HG03460 (cell line): ENCODE results near the gene PLA2G5.
"Not testable (repeated sequence)": the region's sequence is repeated elsewhere in the genome, so short reads cannot be mapped to it uniquely, and the experiment has no call there.

Experiments
- ATAC-seq: cut with Tn5 transposase; IDR thresholded peaks from one replicate; pipeline ENCODE4 v1.9.1; 2021; ENCODE audit not compliant: unreplicated experiment

The PLA2G5 gene

GRCh38 chr1:20069874-20070273 is at the start of gene PLA2G5:
PLA2G5 (plus strand) TSS chr1:20070194; CDS start chr1:20084831, 14,637 bp downstream.
- no peak for ATAC-seq

GRCh38 chr1:20028125-20028524 is 41.9 kb upstream of the PLA2G5 start:
- ATAC-seq = no peak

DNA sequence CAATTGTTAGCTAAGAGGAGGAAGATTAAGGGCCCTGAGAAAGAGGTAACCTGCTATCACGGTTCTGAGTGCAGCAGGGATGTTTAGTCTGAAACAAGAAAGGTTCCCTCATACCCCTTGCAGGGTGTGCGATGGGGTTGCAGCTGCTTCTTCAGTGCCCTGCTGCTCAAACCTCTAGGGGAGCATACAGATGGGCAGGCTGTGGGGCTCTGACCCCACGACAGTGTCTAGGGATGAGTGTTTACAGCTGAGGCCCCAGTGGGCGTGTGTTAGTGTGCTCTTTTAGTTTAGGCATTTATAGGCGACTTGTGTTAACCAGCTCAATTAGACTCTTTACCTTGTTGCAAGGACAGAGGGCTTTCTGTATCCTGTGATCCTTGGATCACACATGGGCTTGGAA is 41.3 kb upstream of the PLA2G5 start:
- no peak for ATAC-seq

DNA sequence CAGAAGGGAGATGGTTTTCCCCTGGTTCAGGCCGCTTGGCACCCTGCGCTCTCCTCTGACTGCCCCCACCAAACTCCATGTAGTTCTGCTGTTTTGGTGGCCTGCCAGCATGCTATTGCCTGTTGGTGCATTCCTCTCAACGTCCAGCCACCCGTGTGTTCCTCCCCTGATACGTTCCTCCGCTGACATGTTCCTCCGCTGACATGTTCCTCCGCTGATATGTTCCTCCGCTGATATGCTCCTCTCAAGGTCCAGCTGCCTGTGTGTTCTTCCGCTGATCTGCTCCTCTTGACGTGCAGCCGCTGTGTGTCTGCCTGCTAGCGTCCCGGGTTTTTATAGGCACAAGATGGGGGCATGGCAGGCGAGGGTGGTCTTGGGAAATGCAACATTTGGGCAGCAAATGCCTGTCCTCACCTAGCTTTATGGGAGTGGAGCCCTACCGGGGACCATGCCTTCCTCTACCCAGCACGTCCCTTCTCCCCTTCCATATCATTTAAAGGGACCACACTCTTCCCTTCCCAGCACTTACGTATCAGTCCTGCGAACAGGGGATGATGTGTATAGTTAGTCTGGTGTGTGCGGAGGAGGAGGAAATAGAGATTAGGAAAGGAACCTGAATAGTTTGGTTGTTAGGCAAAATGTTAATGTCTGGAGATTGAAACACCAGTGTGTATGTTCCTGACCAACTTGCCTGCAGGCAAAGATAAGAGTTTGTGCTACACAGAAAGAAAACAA is 40.6 kb upstream of the PLA2G5 start:
- no peak for ATAC-seq

GRCh38 chr1:20030436-20031151 is 39.4 kb upstream of the PLA2G5 start:
- not testable (repeated sequence) for ATAC-seq

DNA sequence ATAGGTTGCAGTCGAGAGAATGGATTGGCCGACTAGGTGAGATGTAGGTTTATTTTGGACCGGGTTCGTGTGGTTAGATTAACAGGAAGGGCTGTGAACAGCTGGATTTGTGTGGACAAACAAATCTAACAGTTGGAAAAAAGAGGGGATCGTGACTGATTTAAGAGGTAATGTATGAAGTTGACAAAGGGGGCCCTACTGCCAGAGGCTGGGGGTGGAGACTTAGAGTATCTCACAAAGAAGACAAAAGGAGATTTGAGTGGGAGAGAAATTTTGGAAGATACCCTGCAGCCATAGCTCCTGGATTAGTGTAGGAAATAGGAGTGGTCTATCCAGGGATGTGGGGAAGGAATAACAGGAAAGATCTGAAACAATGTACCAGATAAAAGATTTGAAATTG is 38.8 kb upstream of the PLA2G5 start:
- no peak for ATAC-seq

DNA sequence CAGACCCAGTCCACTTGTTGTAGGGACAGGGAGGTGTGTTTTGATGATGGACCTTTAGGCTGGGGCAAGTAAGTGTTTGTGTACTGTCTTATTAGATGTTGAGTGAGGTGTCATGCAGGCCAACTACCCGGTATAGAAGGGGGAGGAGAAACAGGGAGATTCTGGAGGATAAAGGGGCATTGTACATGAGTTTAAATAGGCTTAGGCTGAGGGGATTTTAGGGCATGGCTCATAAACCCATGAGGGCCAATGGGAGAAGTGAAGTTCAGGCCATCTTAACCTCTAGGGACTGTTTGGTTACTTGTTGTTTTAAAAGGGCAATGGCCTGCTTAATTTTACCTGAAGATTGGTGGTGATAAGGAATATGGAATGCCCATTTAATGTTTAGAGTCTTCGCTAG is 38.2 kb upstream of the PLA2G5 start:
- no peak for ATAC-seq

DNA sequence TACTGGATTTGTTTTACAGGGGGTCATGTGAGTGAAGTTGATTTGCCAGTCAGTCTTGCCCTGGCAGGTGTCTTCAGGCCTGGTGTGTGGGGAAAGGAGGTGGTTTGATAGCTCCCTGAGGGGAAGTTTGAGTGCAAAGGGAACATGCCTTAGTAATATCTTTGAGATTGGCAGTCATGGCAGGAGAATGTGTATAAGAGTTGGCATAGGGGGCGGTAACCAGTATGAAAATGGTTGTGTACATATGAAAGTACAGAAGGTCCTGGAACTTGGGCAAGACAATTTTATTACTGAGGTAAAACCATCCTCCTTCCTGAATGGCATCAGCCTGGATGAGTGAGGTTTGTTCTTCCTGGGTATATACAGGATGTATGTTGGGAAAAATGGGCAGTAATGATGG is 37.6 kb upstream of the PLA2G5 start:
- no peak for ATAC-seq

GRCh38 chr1:20033420-20033819 is 36.6 kb upstream of the PLA2G5 start:
- no peak for ATAC-seq

GRCh38 chr1:20035114-20035513 is 34.9 kb upstream of the PLA2G5 start:
- no peak for ATAC-seq

DNA sequence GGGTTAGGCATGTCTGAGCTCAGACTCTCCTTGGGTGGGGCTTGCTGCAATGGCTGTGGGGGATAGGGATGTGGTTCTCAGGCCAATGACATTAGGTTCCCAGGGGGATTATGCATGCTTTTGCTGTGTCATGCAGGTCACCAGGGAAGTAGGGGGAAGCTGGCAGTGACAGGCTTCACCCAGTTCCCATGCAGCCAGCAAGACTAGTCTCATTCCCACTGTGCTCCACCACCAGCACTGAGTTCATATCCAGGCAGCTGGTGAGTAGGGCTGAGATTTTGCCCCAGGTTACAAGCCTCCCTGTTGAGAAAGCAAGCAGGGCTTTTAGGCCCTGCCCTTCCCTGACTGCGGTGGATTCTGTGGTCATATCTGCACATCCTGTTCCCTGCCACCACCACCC is 32.1 kb upstream of the PLA2G5 start:
- ATAC-seq = no peak

DNA sequence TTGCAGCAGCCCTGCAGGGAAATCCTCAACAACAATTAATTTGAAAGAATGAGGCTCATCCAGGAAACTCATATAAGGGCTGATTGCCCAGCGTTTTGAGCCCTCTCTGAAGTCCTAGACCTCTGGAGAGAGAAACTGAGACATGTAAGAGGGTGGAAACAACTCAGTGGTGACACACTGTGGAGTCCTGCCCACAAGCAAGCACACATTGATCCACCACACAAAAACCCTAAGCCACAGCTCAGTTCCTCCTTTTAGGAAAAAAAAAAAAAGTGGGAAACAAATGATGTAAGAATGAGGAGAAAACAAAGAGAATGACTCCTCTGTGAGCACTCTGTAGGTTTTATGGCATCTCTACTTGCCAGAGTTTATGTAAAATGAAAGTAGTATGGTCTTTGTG is 22.9 kb upstream of the PLA2G5 start:
- ATAC-seq = no peak

- no peak for ATAC-seq
Observed at GRCh38 chr1:20048563-20048962, 21.4 kb upstream of the PLA2G5 start.

DNA sequence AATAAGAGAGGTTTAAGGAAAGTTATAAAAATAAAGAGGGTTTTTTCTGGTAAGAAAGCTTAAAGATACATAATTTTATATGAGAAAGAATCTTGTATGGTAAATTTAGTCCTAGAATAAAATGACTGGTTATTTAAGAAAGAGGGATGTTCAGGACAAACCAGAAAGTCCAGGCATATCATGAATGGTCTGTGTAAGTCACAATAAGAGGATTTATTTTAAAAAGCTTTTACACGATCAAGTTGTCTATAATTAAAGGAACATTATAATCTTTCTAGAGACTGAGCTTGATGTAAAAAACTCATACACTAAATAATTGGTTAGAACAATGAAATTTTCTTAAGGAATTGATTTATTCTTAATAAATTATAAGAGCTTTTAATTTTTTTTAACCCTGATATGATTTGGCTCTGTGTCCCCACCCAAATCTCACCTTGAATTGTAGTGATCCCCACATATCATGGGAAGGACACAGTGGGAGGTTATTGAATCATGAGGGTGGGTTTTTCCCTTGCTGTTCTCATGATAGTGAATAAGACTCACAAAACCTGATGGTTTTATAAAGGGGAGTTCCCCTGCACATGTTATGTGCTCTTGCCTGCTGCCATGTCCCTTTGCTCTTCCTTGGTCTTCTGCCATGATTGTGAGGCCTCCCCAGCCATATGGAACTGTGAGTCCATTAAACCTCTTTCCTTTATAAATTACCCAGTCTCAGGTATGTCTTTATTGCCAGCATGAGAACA is 20.8 kb upstream of the PLA2G5 start:
- ATAC-seq = not testable (repeated sequence)

- ATAC-seq = no peak
Observed at GRCh38 chr1:20051218-20051829, 18.7 kb upstream of the PLA2G5 start.

GRCh38 chr1:20052386-20052785 is 17.6 kb upstream of the PLA2G5 start:
- no peak for ATAC-seq

GRCh38 chr1:20057886-20058420 is 12.0 kb upstream of the PLA2G5 start:
- ATAC-seq = no peak

DNA sequence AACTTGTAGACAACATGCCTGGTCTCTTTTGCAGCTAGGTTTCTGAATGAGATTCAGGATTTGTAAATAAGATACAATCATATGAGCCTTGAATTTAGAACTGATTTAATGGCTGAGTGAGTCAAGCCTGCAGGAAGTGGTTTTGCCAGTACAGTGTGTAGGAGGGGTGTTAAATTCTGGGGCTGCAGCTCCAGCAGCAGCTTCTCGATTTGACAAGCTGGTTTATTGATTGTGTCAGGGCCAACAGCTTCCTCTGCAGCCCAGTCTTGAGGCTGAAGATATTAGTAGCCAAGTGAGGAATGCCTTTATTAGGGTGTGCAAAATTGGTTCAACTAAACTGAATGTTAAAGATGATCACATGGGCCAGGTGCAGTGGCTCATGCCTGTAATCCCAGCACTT is 11.5 kb upstream of the PLA2G5 start:
- ATAC-seq = no peak

DNA sequence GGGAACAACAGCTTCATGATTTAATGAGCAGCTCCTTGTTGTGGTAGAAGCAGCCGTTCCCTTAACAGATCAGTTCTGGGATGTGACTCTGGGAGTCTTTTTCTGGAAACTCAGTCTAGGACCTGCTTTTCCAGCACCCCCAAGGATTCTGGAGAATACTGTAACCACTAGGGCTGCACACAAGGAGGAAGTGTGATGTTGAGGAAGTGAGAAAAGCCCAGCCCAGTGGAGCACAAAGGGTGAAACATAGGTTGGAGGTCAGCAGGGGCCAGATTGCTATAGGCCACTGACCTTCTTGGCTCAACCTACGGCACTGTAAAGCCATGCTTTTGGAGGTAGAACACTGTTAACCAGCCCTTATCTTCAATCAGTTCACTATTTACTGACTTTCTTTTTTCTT is 10.1 kb upstream of the PLA2G5 start:
- ATAC-seq = no peak

DNA sequence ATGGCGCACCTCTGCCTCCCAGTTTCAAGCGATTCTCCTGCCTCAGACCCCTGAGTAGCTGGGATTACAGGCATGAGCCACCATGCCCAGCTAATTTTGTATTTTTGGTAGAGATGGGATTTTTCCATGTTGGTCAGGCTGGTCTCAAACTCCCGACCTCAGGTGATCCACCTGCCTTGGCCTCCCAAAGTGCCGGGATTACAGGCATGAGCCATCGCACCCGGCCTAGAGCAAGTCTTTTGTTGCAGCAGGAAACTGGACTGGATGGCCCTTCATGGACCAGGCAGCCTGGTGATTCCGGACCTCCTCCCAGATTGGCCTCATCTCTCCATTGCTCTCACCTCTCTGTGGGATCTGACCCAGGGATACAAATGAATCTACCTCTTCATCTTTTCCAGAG is 9.2 kb upstream of the PLA2G5 start:
- ATAC-seq = not testable (repeated sequence)

DNA sequence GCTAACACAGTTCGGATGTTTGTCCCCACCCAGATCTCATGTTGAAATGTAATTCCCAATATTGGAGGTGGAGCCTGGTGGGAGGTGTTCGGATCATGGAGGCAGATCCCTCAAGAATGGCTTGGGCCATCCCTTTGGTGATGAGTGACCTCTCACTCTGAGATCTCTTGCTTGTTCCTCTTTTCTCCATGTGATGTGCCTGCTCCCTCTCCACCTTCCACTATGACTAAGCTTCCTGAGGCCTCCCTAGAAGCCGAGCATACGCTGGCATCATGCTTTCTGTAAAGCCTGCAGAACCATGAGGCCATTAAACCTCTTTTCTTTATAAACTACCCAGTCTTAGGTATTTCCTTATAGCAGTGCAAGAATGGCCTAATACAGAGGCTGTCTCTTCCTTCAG is 8.1 kb upstream of the PLA2G5 start:
- ATAC-seq = no peak
